Measurements from ENCODE around the gene LTBP2. TPM values are rescaled to one million over a fixed set of nuclear protein-coding genes. Genes with fewer than 3 reads are reported as not detected.

The LTBP2 gene
- total and polyA plus RNA-seq, 2 of the 8 experiments (the other 6 are each of a cell fraction or from before 2014, with no cell fraction given) = 0.48 to 0.89 TPM

DNA sequence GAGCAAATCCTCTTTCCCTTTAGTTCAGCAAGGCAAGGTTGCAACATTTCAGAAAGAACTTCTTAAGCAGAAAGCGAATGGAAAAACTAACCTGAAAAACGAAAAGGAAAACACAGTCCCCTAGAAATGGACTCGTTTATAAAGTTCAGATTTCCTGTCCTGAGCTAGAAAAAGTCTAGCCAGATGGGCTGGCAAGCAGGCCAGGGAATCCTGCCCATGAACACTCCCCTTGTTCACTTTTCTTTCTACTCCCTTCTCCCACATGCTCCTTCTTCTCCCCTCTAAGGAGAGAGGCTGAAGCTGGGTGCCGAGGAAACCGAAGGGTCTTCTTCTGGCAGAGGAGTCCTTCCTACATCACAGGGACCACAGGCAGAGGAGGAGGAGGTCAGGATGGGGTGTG is 27.1 kb downstream of the LTBP2 start:
- no peak for TF ChIP-seq TBP (IDR thresholded peaks at IDR 0.05; ENCODE audit: low read depth, low read length)
- TF ChIP-seq, protein P1, sequence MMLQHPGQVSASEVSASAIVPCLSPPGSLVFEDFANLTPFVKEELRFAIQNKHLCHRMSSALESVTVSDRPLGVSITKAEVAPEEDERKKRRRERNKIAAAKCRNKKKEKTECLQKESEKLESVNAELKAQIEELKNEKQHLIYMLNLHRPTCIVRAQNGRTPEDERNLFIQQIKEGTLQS (IDR thresholded peaks at IDR 0.05; ENCODE audit: insufficient read depth, low read depth, low read length) = no peak
- TF ChIP-seq, protein P2, sequence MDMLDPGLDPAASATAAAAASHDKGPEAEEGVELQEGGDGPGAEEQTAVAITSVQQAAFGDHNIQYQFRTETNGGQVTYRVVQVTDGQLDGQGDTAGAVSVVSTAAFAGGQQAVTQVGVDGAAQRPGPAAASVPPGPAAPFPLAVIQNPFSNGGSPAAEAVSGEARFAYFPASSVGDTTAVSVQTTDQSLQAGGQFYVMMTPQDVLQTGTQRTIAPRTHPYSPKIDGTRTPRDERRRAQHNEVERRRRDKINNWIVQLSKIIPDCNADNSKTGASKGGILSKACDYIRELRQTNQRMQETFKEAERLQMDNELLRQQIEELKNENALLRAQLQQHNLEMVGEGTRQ (IDR thresholded peaks at IDR 0.05; ENCODE audit: low read length) = no peak
- TF ChIP-seq SRF (IDR thresholded peaks at IDR 0.05; ENCODE audit: low read depth, low read length) = no peak
- TF ChIP-seq, protein P3, sequence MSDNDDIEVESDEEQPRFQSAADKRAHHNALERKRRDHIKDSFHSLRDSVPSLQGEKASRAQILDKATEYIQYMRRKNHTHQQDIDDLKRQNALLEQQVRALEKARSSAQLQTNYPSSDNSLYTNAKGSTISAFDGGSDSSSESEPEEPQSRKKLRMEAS (IDR thresholded peaks at IDR 0.05) = no peak
- no peak for TF ChIP-seq EP300 (IDR thresholded peaks at IDR 0.05; ENCODE audit: borderline replicate concordance in 1 of 2, low read depth in 2 of 2, low read length in 2 of 2)
- no peak for TF ChIP-seq EGR1 (IDR thresholded peaks at IDR 0.05; ENCODE audit: borderline replicate concordance, low read depth, low read length)
- no peak for TF ChIP-seq SP1 (IDR thresholded peaks at IDR 0.05; ENCODE audit: low read depth, low read length)
- no peak overlapping the region for H3K4me3 ChIP-seq (ENCODE audit: extremely low read depth in 1 of 4, insufficient read depth in 2 of 4, low read depth in 3 of 4, low read length in 4 of 4)
- H3K79me1 ChIP-seq (ENCODE audit: low read depth, low read length) = no peaks in the 10 kb centered on the region
- H3K23me2 ChIP-seq (ENCODE audit: low read depth, low read length) = no peaks in the 10 kb centered on the region
- FAIRE-seq (no peak), DNase-seq (ENCODE audit: low read depth in 1 of 2, low spot score in 2 of 2) (no peak)
- no peak overlapping the region for H3K4me2 ChIP-seq (ENCODE audit: insufficient read depth in 1 of 2, low read depth in 2 of 2, low read length in 2 of 2)
- no peaks in the 10 kb centered on the region for H3K36me3 ChIP-seq (ENCODE audit: control insufficient read depth in 2 of 4, insufficient read depth in 4 of 4, low read length in 3 of 4)
- no peak overlapping the region for H2BK12ac ChIP-seq (ENCODE audit: low read depth, low read length)
- H3K4me1 ChIP-seq (replicated peaks in 1 of 4; ENCODE audit: control insufficient read depth in 3 of 4, insufficient read depth in 4 of 4, low read length in 3 of 4) = 0 out of 7 replicates have a peak, but pooled peaks cover 0 to 2% (median 0%) of the 10 kb centered on the region in 4 experiments
- no peak overlapping the region for H2AFZ ChIP-seq (ENCODE audit: low read length)
- no peak overlapping the region for H2BK5ac ChIP-seq (ENCODE audit: low read depth, low read length)
- H4K20me1 ChIP-seq (replicated peaks in 1 of 2; ENCODE audit: control insufficient read depth in 1 of 2, insufficient read depth in 2 of 2, low read length in 2 of 2) = no peaks in the 10 kb centered on the region
- no peak overlapping the region for H2BK15ac ChIP-seq (ENCODE audit: low read length)
- no peak overlapping the region for H2AK5ac ChIP-seq (ENCODE audit: low read depth, low read length)
- H3K4ac ChIP-seq (replicated peaks; ENCODE audit: insufficient read length, low read depth, low read length) = no peak overlapping the region
- no peaks in the 10 kb centered on the region for H3K9me3 ChIP-seq (ENCODE audit: insufficient read depth in 2 of 2, low read depth in 1 of 2, low read length in 1 of 2)
- H2BK120ac ChIP-seq (replicated peaks; ENCODE audit: low read depth, low read length) = no peak overlapping the region
- POLR2A ChIA-PET (ENCODE audit: partially characterized antibody) = no interaction called here
- no peak overlapping the region for H3K18ac ChIP-seq (ENCODE audit: extremely low read depth, low read length)
- WGBS, 2 experiments (ENCODE audit: extremely low coverage in 1 of 2, insufficient coverage in 1 of 2, insufficient read length in 1 of 2, insufficient replicate concordance in 2 of 2, low coverage in 1 of 2, low lambda C conversion rate in 2 of 2, missing lambda C conversion rate in 1 of 2) = 79% methylated on average over 5 of the region's 5 CpGs; no CpG with 5 or more reads in 1 of the 2 experiments
- no peak overlapping the region for H2BK20ac ChIP-seq (ENCODE audit: low read length)
- no peak overlapping the region for H4K91ac ChIP-seq (replicated peaks; ENCODE audit: insufficient read length, low read length)
- CTCF ChIA-PET (ENCODE audit: partially characterized antibody) = interaction anchor here (7.9 to 20.0 kb wide), 2 partner anchors 12 to 25 kb away, joined by 51 to 176 read pairs; partner anchors contain the start of gene LTBP2
- no peak overlapping the region for H3K27ac ChIP-seq (ENCODE audit: low read depth, low read length)
- H4K8ac ChIP-seq (ENCODE audit: extremely low read depth, insufficient read depth, low read length) = no peak overlapping the region
- no peak overlapping the region for H4K5ac ChIP-seq (ENCODE audit: insufficient read length, low read depth, low read length)
- no peak overlapping the region for H3K9ac ChIP-seq (replicated peaks in 1 of 4; ENCODE audit: extremely low read depth in 1 of 4, low read depth in 3 of 4, low read length in 3 of 4)
- no peaks in the 10 kb centered on the region for H3K79me2 ChIP-seq (ENCODE audit: control insufficient read depth in 1 of 2, insufficient read depth in 2 of 2, low read length in 2 of 2)
- H3K56ac ChIP-seq (replicated peaks; ENCODE audit: insufficient read length, low read depth, low read length) = no peak overlapping the region
- H3K14ac ChIP-seq (ENCODE audit: insufficient read length) = no peak overlapping the region
- H3K27me3 ChIP-seq (replicated peaks in 1 of 4; ENCODE audit: control insufficient read depth in 3 of 4, extremely low read depth in 1 of 4, insufficient read depth in 3 of 4, low read length in 3 of 4) = no peaks in the 10 kb centered on the region
- no peak overlapping the region for H3K23ac ChIP-seq (ENCODE audit: insufficient read length)

All from H1 (cell line).